A673 (cell line): ENCODE results near the gene AGER. TPM values are rescaled to one million over a fixed set of nuclear protein-coding genes. Genes with fewer than 3 reads are reported as not detected.

ENCODE experiments used
- BruUV-seq: library from RNA; stranded (reverse); fragments of 400-500 nt; replicated peaks from 2 replicates; lab custom pipeline; 2021; lab: Mats Ljungman, UMichigan
- CTCF ChIA-PET: fragments of 300-600 bp; sonication (Branson Sonifier 250); formaldehyde crosslinking; loops from one replicate; lab custom pipeline; 2022; ENCODE audit warnings: antibody characterized with exemption; lab: Charles Lee
- POLR2A ChIA-PET: fragments of 300-600 bp; sonication (Branson Sonifier 250); formaldehyde crosslinking; loops from one replicate; lab custom pipeline; 2022; ENCODE audit warnings: antibody characterized with exemption; ENCODE audit not compliant: low non-redundant PET; lab: Charles Lee
- DNase-seq: peaks from one replicate; pipeline ENCODE4 v3.0.0-alpha.2; 2015; ENCODE audit warnings: low spot score
- H3K27ac ChIP-seq: fragments of 200-600 bp; sonication (generic); 2 replicates; pipeline ENCODE4 v1.5.1; 2016; ENCODE audit warnings: mixed run types, low read depth, mild to moderate bottlenecking, mixed read lengths, antibody characterized with exemption, low read length; ENCODE audit not compliant: poor library complexity, severe bottlenecking
- H3K27me3 ChIP-seq: fragments of 200-600 bp; sonication (generic); replicated peaks from 2 replicates; pipeline ENCODE4 v1.6.1; 2017; ENCODE audit warnings: mixed run types, low read depth, mild to moderate bottlenecking, mixed read lengths, antibody characterized with exemption, low read length; ENCODE audit not compliant: insufficient read depth, poor library complexity
- H3K36me3 ChIP-seq: fragments of 200-600 bp; sonication (generic); 2 replicates; pipeline ENCODE4 v1.6.1; 2016; ENCODE audit warnings: mixed run types, mild to moderate bottlenecking, mixed read lengths, antibody characterized with exemption, low read length; ENCODE audit not compliant: insufficient read depth, poor library complexity, severe bottlenecking
- H3K4me1 ChIP-seq: fragments of 200-600 bp; sonication (generic); 2 replicates; pipeline ENCODE4 v1.6.1; 2017; ENCODE audit warnings: mixed run types, mild to moderate bottlenecking, mixed read lengths, antibody characterized with exemption, low read length; ENCODE audit not compliant: insufficient read depth, poor library complexity, severe bottlenecking
- H3K4me3 ChIP-seq: fragments of 200-600 bp; sonication (generic); 2 replicates; pipeline ENCODE4 v1.5.1; 2016; ENCODE audit warnings: low read depth, mixed run types, mild to moderate bottlenecking, mixed read lengths, low read length; ENCODE audit not compliant: poor library complexity, severe bottlenecking
- H3K9me3 ChIP-seq: fragments of 200-600 bp; sonication (generic); 2 replicates; pipeline ENCODE4 v1.6.1; 2016; ENCODE audit warnings: mixed run types, low read depth, mild to moderate bottlenecking, mixed read lengths, antibody characterized with exemption, low read length; ENCODE audit not compliant: poor library complexity, severe bottlenecking
- CTCF ChIP-seq: fragments of 300-800, 200-600 bp; sonication (generic); conservative IDR thresholded peaks from 2 replicates; pipeline ENCODE4 v1.5.1; 2017; ENCODE audit warnings: low read depth, mild to moderate bottlenecking, antibody characterized with exemption, low read length, moderate library complexity, mixed read lengths
- EZH2 ChIP-seq: fragments of 200-600 bp; sonication (generic); IDR thresholded peaks from 2 replicates; pipeline ENCODE4 v1.6.1; 2017; ENCODE audit warnings: borderline replicate concordance, low read depth, mild to moderate bottlenecking, mixed read lengths, antibody characterized with exemption, low read length; ENCODE audit not compliant: poor library complexity, severe bottlenecking
- intact Hi-C: fragments of 100-400 bp; cut with micrococcal nuclease; formaldehyde crosslinking; loops from one replicate; pipeline ENCODE4 v1.10.0; 2022; ENCODE audit not compliant: unreplicated experiment
- total RNA-seq: library from RNA; stranded (reverse); gene quantifications from 2 replicates; pipeline ENCODE4 v1.2.3, GENCODE V29; 2021

Gene AGER
- total RNA-seq, 1 experiment from 2014 or later: 13.3 TPM

GRCh38 chr6:32204268-32204715 lies 20.2 kb upstream of the AGER start:
- ChIA-PET POLR2A (no interaction called here), CTCF (no interaction called here)
- H3K36me3 ChIP-seq: no peaks in the 10 kb centered on the region
- intact Hi-C loops: no loop called here
- no peak overlapping the region for H3K4me3 ChIP-seq
- H3K27ac ChIP-seq: no peak overlapping the region
- no peak for TF ChIP-seq CTCF
- no peak for TF ChIP-seq EZH2
- H3K9me3 ChIP-seq: no peaks in the 10 kb centered on the region
- BruUV-seq: no TSS peak
- no peak for DNase-seq
- H3K27me3 ChIP-seq: no peaks in the 10 kb centered on the region
- peaks cover 9% of the 10 kb centered on the region for H3K4me1 ChIP-seq

GRCh38 chr6:32203426-32204267 lies 19.6 kb upstream of the AGER start:
- peak; percentile 68 for DNase-seq
- TF ChIP-seq CTCF (no peak), EZH2 (no peak)

GRCh38 chr6:32202186-32202585 lies 18.1 kb upstream of the AGER start:
- BruUV-seq: no TSS peak
- no peaks in the 10 kb centered on the region for H3K36me3 ChIP-seq
- no peaks in the 10 kb centered on the region for H3K9me3 ChIP-seq
- intact Hi-C loops: no loop called here
- H3K27ac ChIP-seq: no peak overlapping the region
- no peak for DNase-seq
- no peaks in the 10 kb centered on the region for H3K27me3 ChIP-seq
- TF ChIP-seq CTCF (no peak), EZH2 (no peak)
- no peak overlapping the region for H3K4me3 ChIP-seq
- H3K4me1 ChIP-seq: peaks cover 12% of the 10 kb centered on the region
- ChIA-PET POLR2A (no interaction called here), CTCF (no interaction called here)

More at GRCh38 chr6:32203426-32204267, 19.6 kb upstream of the AGER start:
- intact Hi-C loops: no loop called here
- H3K27ac ChIP-seq: no peak overlapping the region
- ChIA-PET CTCF (no interaction called here), POLR2A (no interaction called here)
- no peak overlapping the region for H3K4me3 ChIP-seq
- no TSS peak for BruUV-seq
- peaks cover 9% of the 10 kb centered on the region for H3K4me1 ChIP-seq
- no peaks in the 10 kb centered on the region for H3K27me3 ChIP-seq
- H3K9me3 ChIP-seq: no peaks in the 10 kb centered on the region
- H3K36me3 ChIP-seq: no peaks in the 10 kb centered on the region
